GM18867 (cell line): ENCODE data around the gene HAPLN1.

ENCODE experiments used
- ATAC-seq: cut with Tn5 transposase; IDR thresholded peaks from one replicate; pipeline ENCODE4 v1.9.1; 2021; ENCODE audit warnings: mild to moderate bottlenecking, moderate library complexity; ENCODE audit not compliant: unreplicated experiment

The HAPLN1 gene

DNA sequence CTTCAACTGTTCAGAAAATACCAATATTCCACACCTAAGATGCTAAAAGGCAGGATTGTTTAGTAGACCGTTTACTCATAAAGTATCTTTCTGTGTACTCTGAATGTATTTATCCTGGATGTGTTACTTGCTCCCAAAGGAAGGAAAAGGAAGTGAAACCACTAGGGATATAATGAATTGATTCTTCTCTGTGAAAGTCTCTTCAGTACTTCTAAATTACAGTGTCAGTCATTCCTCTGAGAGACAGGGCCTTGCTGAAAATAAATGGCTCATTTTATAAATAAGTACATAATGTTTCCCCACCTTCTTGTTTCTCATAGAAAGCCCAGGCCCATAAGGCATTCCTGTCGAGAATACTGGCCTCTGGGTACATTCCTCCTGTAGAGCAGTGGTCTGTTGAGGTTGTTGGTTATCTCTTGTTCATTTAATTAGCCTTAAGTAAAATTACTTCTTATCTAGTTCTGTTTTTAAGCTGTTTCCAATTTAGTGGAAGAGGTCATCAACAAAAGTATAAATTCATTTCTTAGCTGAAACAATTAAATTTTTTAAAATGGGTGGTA lies 1.6 kb downstream of the HAPLN1 start:
- no peak for ATAC-seq

DNA sequence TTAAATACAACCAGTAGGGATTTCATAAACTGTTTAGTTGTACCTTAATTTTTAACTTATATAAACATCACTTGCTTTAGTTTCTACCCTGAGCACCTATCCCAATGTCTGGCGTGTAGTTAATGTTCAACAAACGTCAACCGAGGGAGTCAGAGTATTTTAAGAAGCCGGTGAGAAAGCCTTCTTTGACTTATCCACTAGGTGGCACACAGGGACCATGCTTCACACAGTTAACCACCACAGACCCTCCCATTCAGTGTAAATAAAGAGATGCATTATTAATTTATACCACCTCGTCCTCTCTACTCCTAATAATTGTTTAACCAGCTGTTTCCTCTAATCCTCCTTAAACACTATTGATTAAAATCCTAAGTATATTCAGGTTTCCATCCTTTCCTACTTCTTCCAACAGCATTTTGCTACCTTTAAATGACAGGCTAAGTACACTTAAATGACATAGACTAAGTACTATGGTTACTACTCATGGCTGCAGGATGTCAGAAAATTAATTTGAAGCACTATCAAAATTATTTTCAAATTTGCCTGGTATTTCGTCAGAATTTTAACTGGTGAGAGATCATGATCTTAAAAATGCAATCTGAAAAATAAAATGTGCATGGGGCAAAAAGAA lies 2.3 kb downstream of the HAPLN1 start:
- ATAC-seq, result peak; percentile 87

DNA sequence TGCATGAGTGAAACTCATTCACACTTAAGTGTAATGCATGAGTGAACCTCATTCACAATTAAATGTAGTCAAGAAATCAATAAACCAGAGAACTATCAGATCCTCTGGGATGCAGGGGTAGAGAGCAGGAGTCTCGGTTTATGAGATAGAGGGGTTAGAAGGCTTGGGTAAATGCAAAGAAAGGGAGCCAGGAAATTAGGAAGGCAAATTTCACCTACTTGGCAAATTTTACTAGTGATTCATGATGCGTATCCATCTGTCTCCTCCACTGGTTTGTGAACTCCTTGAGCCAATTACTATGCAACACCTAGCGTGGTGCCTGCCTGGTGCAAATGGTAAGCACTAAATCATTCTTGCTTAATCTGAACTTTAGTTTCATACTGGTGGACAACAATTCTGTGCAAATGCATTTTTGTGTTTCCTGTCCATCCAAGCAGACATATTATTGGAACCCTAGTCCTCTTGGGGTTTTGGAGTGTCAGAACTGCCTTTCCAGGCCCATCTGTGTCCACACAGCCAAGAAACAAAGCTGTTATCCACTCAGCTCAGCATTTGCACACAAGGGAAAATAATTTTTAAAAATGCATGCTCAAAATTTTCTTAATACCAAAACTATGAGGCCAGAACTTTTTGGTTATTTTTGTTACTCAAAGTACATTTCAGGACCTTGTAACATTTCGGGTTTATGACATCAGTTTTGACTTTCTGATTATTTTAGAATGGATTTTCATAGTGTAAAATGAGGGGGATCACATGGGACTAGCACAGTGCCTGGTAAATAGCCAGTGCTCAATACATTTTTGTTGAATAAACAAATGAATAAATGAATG lies 5.2 kb downstream of the HAPLN1 start:
- ATAC-seq, result no peak

DNA sequence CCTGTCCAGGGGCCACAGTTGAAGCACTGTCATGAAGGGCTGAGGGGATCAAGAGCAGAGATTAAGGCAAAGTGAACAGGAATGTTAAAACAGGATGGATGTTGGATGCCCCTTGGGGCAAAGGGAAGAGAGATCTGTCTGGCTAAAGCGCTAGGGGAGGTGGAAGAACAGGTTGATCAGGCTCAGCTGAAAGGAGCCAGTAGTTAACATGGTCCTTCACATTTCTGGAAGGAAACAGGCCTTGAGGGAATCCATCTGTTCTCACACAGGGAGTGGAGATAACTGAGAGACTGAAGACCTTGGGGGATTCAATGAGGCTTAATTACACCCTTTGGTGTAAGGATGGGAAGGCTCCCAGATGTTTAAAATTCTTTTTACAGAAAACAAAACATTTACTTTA lies 5.8 kb downstream of the HAPLN1 start:
- ATAC-seq, result no peak

DNA sequence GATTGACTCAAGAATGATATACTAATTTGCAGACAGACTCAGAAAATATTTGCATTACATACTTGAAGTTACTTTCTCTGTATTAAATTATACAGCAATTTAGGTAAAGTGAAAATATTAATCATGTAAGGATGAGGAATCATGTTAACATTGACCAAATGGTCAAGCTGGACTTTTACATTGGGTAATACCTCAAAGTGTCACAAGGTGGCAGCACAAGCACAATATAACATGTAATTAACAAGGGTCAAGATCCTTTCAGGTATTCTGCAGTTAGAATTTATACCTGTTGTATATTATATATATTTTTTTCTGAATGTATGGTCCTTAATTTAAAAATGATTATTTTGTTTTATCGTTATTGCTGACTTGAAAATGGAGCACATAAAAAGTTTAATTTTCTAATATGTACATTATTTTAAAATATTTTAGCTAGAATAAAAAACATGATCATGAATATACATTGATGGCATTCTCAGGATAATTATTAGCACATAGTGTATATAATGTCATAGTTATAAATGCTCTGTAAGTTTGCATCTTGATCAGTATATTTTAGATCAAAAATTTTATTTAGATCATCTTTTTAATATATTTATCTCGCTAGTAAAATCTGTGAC lies 8.6 kb downstream of the HAPLN1 start:
- peak; percentile 84 for ATAC-seq

DNA sequence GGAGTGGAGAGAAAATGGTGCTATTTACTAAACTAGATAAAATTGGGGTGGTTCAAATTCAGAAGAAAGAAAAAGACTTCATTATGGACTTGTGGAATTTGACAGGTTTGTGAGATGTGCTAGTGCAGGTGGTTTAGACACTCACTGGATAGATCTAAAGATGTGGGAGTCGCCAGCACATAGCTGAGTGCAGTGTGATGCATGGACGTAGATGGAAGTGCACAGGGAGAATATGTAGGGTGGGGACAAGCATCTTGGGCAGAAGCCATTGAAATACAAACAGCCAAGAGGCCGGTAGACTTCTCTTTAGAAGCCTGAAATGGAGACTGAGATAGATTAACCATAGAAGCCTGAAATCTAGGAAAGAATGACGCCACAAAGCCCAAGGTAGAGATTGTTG lies 10.7 kb downstream of the HAPLN1 start:
- no peak for ATAC-seq

DNA sequence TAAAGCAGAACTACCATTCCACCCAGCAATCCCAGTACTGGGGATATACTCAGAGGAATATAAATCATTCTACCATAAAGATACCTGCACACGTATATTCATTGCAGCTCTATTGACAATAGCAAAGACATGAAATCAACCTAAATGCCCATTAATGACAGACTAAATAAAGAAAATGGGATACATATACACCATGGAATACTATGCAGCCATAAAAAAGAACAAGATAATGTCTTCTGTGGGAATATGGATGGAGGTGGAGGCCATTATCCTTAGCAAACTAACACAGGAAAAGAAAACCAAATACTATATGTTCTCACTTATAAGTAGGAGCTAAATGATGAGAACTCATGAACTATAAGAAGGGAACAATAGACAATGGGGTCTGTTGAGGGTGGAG lies 12.5 kb downstream of the HAPLN1 start:
- no peak for ATAC-seq

DNA sequence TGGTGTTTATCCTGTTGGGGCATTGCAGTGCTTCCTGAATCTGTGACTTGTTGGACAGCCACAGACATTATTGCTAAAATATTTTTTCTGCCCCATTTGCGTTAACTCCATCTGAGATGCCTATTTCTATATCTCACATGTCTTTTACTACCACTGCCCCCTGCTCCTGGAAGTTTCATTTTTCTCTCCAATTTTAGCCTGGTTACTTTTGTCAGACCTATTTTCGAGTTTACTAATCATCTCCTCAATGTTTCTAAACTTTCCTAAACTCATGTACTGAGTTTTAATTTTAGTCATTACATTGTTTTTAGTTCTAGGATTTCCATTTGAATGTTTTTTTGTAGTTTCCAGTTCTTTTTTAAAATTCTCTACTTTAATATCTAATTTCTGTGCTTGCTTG lies 17.6 kb downstream of the HAPLN1 start:
- ATAC-seq, result no peak

DNA sequence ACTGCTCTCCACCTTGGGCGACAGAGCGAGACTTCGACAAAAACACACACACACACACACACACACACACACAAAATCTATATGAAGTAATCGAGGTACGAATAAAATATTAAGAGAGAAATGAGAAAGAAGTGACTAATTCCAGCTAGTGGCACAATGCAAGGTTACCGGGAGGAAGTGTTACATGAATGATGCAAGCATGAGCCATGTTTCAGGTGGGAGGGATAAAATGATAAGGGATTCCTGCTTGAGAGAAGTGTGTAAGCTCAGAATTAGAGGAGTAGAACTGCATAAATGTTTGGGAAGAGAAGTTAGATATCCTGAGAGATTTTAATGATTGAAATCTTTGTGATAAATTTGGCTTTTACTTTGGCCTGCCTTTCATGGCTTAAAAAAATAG lies 18.8 kb downstream of the HAPLN1 start:
- no peak for ATAC-seq

DNA sequence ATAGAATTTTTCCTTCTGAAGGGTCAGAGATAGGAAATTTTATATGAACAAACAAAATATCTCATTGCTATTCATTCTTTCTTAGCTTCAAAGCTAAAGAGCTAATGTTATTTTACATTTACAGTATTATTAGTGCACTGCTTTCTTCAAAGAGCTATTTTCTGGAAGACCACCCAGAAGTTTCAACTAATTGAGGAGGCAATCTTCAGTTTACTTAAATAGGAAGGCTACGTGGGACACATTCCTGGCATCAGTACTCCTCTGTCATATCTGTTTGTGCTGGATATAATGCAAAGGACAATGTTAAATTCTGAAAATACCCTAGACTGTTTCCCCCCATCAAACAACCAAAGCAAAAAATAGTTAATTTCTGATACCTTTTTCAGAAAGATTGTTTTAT lies 30.8 kb downstream of the HAPLN1 start:
- ATAC-seq, result no peak

DNA sequence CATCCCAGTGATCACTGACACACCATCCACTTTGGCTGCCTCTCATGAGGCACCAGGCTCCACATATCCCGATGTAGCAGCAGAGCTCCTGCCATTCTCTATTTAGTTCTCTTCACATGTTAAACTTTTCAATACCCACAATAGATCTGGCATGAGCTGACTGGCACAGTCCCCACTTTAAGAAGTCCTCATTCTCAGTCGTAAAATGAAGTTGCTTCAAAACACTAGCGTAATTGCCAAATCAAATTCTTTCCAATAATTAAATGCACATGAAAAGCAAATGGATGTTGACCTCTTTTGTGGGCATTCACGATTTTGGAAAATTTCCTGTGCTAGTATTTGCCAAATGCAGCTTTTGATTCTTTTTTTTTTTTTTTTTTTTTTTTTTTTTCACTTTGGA lies 32.4 kb downstream of the HAPLN1 start:
- no peak for ATAC-seq

DNA sequence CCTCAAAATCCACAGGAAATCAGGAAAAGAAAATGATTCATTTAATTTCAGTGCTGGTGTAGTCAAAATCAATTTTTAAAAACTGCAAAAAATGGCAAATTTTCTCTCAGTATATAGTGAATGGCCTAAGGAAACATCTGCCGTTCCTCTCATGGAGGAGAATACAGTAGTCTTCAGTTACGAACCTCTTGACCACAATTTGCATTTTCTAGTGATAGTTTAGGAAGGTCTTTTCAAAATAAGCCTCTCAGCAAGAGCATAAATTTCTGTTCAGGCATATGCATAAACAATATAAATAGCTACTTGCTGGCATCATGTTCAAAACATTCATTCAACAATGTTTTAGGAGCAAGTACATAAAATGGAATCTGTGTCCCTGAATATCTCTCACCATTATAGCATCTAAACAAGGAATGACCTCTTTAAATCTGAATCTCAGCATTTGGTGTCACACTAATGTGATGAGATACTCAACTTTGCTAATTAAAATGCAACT lies 33.5 kb downstream of the HAPLN1 start:
- ATAC-seq, result no peak

DNA sequence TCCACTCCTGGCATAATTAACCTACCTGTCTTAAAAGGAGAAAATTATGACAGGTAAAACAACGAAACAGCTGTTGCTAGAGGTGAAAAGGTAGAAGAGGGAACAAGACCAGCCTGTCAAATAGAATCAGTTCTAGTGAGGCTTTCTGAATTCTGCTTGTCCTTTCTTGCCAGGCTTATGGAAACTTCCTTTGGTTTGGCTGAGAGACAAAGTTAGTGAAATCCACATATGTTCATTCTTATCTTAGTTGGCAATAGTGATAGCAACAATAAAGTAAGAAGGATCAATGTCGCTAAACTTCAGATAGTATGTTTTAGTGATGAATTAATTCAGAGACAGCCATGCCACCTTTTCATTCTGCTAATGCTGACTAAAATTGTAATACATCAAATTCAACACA lies 34.4 kb downstream of the HAPLN1 start:
- ATAC-seq, result no peak

DNA sequence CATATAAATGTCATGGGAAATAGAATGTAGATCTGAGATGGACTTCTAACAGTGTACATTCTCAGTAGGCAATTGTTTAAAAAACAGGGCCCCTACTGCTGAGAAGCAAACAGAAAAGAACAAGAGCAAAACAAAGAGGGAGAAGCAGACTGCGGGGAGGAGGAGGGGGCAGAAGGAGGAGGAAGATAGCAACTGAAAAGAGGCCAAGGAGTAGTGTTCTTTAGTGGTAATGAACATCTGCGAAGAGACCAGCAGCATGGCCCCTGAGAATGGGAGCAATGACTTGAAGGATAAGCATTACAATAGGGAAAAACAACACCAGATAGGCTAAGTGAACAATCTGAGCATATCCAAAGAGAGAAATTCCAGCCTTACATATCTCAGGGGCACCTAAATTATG lies 36.8 kb downstream of the HAPLN1 start:
- no peak for ATAC-seq

DNA sequence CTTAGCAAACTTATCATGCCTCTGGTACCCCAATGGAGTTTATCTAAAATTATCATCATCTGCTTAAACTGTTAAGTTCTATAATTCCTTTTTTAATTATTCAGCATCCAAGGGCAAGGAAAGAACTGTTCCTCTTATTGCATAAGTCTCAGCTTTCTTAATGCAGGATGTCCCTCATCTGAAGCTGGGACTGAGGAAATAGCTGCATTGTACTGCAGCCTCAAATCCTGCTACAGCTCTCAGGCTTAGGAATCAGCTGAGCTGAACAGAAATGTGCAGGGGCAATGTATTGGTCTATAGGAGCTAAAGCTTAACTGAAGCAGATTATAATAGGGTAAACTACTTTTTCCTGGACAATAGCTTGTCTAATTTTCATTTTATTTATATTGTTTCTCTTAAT lies 48.0 kb downstream of the HAPLN1 start:
- no peak for ATAC-seq

DNA sequence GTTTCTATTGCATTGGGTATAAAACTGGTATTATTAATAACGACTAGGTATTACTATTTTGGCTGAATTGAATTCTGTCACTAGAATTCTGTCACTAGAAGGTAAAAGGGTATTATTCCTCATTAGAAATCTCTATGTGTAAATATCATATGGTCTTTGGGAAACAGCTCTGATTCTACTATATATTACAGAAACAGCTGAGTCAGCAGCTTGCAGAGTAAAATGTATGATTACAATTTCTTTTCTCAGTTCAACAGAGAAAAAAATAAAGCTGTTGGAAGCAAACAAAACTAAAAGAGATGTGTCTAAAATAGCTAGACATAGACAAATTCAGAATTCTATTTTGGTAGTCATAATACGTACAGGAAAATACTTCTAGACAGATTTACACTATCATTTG lies 48.5 kb downstream of the HAPLN1 start:
- no peak for ATAC-seq

DNA sequence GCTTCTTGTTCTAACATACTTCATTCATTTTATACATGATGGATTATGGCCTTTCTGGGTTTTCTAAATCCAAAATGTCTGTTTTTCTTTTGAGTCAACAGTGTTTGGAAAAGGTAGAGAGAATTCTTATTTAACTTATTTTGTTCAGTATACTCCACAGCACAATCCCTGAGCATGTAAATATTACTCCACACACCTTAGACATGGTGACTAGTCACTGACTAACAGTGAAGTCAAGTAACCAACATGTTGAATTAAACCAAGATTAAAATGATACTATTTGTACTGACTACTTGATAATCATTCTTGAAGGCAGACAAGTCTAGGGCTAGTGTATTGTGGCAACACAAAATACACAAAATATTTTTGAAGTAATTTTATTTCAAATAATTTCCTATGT lies 55.0 kb downstream of the HAPLN1 start:
- no peak for ATAC-seq

DNA sequence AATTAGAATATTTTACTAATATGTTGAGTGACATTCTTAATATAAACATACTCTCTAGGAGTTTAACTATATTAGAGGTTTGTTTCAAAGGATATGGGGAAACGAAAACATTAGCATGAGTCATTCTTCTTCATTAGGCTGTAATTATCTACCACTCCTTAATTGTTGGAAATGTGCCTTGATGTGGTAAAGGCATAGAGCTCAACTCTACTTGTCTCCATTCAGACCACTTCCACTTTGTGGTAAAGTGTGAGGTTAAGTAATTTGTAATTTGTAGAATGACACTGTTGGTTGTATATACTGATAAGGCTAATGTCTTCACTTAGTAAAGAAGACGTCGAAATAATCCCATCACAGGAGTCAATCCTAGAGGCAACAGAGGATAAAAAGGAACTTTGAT lies 58.1 kb downstream of the HAPLN1 start:
- ATAC-seq, result no peak

DNA sequence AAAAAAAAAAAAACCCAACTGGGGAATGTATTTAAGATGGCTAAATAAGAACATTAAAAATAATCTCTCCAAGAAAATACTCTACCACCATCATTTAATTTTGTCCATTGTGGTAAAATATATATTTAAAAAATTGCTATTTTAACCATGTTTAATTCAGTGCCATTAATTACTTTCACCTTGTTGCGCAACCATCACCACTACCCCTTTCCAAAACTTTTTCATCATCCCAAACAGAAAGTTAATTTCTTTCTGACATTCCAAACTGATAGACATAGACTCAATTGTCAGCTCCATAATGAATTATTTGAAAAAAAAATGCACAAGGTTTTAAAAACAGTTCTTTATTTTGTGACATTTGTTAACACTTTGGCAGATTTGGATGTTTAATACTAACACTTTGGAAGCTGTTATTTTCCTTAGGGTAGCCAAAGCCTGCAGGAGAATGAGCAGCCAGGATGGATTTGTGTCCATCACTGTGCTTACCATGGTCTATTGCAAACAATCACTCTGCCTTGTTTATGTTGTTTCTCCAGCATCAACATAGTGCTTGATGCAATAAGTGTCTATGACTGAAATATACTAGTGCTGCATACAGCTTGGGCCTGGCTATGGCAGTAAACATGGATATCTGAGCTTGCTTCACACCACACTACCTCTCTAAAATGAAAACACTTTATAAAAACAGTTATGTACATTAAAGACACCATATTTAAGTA lies 62.7 kb downstream of the HAPLN1 start:
- ATAC-seq, result no peak

DNA sequence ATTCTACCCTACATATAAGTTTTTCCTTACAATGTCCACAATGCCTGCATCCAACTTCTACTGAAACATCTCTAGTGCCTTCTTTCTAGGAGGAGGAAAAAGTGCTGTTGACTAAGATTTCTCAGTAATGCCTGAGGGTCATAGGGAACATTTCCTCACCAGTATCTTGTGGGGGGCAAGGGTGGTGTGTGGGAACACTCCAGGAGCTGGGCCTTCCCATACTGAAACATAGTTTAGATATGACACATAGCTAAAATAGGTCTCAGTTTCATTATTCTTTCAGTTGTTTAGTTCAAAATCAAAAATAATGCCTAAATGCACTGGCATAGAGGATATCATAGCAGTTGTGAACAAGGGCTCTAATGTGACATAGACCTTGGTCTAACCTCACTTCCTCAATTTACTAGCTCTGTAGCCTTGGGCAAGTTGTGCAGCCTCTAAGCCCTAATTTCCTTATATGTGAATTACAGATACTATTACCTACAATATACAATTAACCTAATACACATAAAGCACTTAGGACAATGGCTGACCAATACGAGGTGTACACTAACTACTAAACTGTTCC lies 66.1 kb downstream of the HAPLN1 start:
- ATAC-seq, result peak; percentile 67

DNA sequence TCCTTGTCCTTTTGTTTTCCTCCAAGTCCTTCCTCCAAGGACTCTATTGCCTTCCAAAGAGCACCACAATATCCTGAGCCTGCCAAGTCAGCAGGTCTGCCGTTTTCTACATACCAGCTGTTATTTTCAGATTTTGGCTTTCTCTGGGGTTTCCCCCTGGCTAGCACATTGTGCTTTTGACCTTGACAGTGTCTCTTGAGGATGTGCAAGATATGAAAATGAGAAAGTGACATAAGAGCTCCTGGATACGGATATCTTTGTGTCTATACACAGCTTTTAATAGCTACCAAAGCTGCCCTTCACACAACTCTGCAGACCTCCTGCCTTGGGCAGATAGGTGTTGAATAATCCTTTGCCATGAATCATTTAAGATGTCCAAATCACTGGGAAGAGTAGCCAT lies 67.0 kb downstream of the HAPLN1 start:
- peak; percentile 88 for ATAC-seq
